ENCODE results near the gene TMEM138.

DNA sequence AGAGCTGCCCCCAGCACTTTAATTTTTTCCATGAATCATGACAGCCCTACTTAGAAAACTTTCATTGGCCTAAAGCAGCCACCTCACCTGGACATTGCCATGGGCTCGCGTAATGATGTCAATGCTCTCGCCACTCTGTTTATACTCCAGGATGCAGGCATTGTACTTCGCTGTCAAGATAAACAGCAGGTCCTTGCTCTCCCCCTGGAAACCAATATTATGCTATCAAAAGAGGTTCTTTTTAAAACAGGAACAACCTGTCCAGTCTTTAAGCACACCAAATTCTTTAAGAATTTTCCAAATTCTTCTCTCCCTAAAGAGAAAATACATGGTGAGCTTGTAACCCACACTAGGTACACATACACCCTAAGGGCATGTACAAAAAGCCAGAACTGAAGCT, 32.3 kb upstream of the TMEM138 start:
- no peak for TF ChIP-seq SMC3 (IDR thresholded peaks at IDR 0.05; ENCODE audit: low read depth, low read length)
- TF ChIP-seq MXI1 (IDR thresholded peaks at IDR 0.05; ENCODE audit: borderline replicate concordance, low read depth, low read length), result no peak
- TF ChIP-seq, protein P1, sequence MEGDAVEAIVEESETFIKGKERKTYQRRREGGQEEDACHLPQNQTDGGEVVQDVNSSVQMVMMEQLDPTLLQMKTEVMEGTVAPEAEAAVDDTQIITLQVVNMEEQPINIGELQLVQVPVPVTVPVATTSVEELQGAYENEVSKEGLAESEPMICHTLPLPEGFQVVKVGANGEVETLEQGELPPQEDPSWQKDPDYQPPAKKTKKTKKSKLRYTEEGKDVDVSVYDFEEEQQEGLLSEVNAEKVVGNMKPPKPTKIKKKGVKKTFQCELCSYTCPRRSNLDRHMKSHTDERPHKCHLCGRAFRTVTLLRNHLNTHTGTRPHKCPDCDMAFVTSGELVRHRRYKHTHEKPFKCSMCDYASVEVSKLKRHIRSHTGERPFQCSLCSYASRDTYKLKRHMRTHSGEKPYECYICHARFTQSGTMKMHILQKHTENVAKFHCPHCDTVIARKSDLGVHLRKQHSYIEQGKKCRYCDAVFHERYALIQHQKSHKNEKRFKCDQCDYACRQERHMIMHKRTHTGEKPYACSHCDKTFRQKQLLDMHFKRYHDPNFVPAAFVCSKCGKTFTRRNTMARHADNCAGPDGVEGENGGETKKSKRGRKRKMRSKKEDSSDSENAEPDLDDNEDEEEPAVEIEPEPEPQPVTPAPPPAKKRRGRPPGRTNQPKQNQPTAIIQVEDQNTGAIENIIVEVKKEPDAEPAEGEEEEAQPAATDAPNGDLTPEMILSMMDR (conservative IDR thresholded peaks at IDR 0.05; ENCODE audit: low read depth, low read length), result no peak
- no peak for TF ChIP-seq RAD21 (IDR thresholded peaks at IDR 0.05; ENCODE audit: low read length)
- TF ChIP-seq POLR2A (IDR thresholded peaks at IDR 0.05; ENCODE audit: low read depth, low read length), result no peak

Data from IMR-90 (cell line).